ENCODE data around the gene OLIG1.

The OLIG1 gene

DNA sequence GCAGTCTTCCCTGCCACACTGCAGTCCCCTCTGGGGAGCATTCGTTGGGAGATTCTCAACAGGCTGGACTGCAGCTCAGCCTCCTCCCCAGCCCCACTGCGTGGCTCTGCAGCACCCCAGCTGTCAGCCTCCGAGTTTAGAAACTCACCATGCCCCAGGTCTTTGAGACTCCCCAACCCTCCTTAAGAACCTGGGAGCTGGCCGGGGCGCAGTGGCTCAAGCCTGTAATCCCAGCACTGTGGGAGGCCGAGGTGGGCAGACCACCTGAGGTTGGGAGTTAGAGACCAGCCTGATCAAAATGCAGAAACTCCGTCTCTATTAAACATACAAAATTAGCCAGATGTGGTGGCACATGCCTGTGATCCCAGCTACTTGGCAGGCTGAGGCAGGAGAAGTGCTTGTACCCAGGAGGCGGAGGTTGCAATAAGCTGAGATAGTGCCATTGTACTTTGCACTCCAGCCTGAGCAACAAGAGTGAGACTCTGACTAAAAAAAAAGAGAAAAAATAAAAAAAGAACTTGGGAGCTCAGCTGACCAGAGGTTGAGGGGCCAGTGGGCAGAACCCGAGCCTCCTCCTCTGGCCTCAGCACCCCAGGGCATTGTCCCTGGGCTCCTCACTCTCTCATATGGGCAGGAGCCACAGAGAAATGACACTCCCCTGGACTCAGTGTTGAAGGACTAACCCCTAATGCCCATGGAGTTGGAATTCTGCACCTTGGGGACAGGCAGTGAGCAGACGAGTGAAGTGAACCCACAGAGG is 38.6 kb upstream of the OLIG1 start:
- DNase-seq = no peak

DNA sequence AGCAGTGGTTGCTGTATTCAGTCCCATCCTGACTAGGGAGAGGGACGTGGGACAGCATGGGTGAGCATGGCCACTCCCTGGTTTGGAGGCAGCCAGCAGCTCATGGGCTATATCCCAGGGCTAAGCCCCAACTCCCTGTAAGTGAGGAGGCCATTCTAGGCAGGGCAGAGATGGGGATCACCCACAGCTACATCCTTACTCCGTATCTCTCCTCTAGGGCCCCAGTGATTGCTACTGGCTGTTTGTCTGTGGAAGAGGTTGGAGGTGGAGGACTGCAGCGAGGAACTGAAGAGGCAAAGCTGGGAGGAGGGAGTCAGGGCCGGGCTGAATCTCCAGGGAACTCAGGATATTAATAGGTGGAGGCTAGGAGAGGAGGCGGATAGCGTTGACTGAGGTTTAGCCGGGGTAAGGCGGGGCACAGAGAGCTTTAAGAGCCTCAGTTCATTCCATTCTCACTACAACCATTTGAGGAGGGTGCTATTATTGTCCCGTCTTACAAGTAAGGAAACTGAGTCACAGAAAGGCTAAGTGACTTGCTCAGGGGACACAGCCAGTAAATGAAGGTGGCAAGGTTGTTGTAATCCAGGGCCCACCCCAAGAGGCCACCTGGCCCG is 37.4 kb upstream of the OLIG1 start:
- no peak for DNase-seq

DNA sequence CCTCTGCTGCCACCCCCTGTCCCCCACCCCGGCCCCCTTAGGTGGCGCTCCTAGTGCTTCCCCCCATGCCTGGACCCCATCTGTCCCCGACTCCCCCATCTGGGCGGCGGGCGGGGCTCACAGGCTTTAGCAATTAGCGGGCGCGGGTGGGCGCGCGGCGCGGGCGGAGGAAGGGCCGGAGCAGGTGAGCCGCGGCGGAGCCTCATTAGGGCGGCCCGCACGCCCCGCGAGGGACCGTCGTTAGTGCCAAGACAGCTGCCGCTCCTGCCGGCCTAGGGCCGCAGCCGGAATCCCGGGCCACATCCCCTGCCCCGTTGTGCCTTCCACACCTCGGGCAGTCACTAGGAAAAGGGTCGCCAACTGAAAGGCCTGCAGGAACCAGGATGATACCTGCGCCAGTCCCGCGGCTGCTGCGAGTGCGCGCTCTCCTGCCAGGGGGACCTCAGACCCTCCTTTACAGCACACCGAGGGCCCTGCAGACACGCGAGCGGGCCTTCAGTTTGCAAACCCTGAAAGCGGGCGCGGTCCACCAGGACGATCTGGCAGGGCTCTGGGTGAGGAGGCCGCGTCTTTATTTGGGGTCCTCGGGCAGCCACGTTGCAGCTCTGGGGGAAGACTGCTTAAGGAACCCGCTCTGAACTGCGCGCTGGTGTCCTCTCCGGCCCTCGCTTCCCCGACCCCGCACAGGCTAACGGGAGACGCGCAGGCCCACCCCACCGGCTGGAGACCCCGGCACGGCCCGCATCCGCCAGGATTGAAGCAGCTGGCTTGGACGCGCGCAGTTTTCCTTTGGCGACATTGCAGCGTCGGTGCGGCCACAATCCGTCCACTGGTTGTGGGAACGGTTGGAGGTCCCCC is 36.6 kb upstream of the OLIG1 start:
- DNase-seq = no peak

DNA sequence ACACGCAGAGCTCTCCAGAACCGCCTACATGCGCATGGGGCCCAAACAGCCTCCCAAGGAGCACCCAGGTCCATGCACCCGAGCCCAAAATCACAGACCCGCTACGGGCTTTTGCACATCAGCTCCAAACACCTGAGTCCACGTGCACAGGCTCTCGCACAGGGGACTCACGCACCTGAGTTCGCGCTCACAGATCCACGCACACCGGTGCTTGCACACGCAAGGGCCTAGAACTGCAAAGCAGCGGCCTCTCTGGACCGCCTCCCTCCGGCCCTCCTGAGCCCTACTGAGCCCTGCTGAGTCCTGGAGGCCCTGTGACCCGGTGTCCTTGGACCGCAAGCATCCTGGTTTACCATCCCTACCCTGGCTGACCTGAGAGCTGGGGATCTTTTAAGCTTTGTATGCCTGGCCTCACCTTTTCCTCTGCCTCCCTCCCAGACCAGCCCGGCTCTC is 36.0 kb upstream of the OLIG1 start:
- DNase-seq = no peak

GRCh38 chr21:33035147-33035546 is 34.8 kb upstream of the OLIG1 start:
- DNase-seq = no peak

GRCh38 chr21:33036430-33037162 is 33.3 kb upstream of the OLIG1 start:
- DNase-seq = no peak

DNA sequence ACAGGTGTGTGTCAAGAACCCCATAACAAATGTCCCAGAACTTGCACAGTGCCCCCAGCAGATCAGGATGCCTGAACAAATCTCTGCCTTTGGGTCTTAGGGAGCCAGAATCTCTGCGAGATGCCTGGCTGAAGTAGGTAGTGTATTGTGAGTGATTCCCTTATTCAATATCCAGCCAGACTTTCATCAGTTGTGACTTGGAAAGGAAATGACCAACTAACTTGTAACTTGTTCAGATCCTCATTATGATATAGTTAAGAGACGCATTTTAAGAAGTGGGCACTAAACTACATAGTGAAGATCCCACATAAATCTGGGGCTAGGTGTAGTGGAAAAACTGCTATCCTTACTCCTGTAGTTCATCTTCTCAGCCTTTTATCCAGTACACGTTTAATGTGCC is 32.4 kb upstream of the OLIG1 start:
- no peak for DNase-seq

DNA sequence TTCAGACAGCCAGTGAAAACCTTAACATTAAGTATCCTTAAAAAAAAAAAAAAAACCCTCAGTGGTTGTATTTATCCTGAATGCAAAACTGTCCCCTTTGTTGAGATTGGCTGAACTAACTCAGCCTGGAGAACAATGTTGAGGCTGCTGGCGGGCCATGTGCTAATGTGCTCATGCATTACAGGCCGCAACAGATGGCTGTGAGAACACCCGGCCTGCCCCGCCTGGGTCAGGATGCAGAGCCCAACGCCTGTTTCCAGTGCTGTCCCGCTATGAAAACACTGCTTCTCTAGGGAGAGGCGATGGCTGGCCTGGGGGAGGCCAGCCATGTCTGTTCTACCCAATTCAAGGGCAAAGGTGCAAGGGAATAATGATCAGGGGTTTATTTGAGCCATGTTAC is 30.4 kb upstream of the OLIG1 start:
- DNase-seq = no peak

GRCh38 chr21:33040215-33040614 is 29.7 kb upstream of the OLIG1 start:
- no peak for DNase-seq

- DNase-seq = no peak
These were observed 28.0 kb upstream of the OLIG1 start for GRCh38 chr21:33041981-33042380.

DNA sequence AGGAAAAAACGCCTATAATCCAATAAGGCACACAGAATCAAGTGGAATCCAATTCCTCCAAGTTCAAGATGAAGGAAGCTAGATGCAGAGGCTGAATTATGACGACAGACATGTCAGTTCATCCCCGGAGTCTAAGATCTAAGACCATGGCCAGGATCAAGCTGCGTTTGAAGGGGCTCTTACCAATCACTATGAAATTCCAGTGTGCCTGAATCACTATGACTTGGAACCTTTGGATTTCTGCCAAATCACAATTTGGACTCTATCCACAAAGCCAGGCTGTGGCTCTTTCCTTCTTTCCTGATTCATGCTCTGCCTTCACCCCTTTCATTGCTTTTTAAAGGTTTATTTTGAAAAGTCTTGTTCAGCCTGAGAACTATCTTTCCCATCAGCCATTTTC is 27.1 kb upstream of the OLIG1 start:
- DNase-seq = peak; percentile 24

DNA sequence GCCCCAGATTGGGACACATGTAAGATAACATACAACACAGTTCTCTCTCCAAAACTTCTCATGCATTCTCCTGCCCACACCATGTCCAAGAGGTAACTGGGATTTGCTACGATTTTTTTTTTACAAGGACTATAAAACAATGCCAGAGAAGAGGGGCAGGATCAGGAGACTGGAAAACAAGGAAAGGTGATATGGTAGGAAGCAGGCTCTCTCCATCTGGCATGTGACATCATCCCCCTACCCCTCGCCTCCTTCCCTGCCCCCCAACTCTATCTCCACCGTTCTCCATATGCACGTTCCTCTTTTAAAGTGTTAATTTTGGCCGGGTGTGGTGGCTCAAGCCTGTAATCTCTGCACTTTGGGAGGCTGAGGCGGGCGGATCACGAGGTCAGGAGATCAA is 23.5 kb upstream of the OLIG1 start:
- DNase-seq = no peak

DNA sequence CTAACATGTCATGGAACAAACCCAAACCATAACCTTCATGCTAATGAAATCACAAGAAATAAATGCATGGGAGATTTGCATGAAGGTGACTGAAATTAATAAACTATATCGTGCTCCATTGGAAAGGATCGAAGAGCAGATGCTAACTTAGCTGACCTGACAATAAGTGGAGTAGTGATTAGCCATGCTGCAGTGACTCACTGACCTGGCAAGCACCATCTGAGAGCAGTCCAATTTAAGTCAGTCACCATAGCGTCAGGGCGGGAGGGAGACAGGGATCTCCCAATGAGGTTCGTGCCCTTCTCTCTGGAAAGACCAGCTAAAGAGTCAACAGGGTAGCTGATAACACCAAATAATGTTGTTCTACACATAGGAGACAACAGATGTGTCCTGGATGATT is 22.7 kb upstream of the OLIG1 start:
- no peak for DNase-seq

- DNase-seq = no peak
These were observed 18.0 kb upstream of the OLIG1 start for GRCh38 chr21:33051925-33052324.

GRCh38 chr21:33053951-33054350 is 16.0 kb upstream of the OLIG1 start:
- no peak for DNase-seq

GRCh38 chr21:33055991-33056390 is 13.9 kb upstream of the OLIG1 start:
- no peak for DNase-seq

GRCh38 chr21:33057385-33057940 is 12.5 kb upstream of the OLIG1 start:
- no peak for DNase-seq

DNA sequence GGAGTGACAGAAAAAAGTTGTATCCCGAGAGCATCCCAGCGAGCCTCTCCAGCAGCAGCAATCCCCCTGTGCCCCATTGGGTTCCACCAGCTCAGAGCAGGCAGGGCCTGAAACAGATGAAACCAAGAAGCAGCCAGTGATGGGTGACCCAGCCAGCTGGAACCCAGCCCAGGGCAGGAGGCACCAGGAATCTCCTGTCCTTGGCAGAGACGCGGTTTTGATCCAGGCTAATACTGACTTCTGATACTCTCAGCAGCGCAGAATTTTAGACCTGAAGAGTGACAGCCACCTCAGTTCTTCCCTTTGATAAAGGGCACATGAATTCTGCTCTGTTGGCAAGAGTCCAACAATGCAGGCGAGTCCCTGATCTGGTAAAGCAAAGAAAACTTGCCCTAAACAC is 11.4 kb upstream of the OLIG1 start:
- DNase-seq = peak; percentile 51

GRCh38 chr21:33058957-33059356 is 11.0 kb upstream of the OLIG1 start:
- peak; percentile 51 for DNase-seq

- DNase-seq = no peak
These were observed 10.5 kb upstream of the OLIG1 start for GRCh38 chr21:33059380-33059841.

DNA sequence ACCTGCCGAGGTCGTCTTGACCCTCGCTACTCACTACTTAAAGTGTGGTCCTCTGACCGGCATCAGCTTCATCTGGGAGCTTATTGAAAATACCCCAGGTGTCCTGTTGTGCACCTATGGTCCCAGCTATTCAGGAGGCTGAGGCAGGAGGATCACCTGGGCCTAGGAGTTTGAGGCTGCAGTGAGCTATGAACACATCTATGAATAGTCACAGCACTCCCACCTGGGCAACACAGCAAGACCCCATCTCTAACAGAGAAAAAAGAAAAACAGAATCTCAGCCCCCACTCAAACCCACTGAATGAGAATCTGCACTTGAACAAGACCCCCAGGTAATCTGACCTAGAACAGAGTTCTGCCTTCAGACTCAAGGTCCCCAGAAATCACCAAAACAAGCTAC is 8.7 kb upstream of the OLIG1 start:
- DNase-seq = no peak

GRCh38 chr21:33063375-33063883 is 6.5 kb upstream of the OLIG1 start:
- DNase-seq = no peak

Measured in NCI-H1105 (cell line).